Sigmoid colon (tissue), 4 donors: ENCODE measurements around the gene HIRA.
"Not testable (repeated sequence)": the region's sequence is repeated elsewhere in the genome, so short reads cannot be mapped to it uniquely, and the experiment has no call there.

ENCODE experiments used
- EP300 ChIP-seq, 4 donors: sonication (generic); formaldehyde crosslinking; IDR thresholded peaks; one replicate each; pipeline ENCODE4 v1.6.1; 2017; ENCODE audit warnings: antibody characterized with exemption in 4 of 4
- POLR2A ChIP-seq, 2 donors: fragments of 450-650 bp; IDR thresholded peaks; one replicate each; pipeline ENCODE4 v1.6.1; 2016; ENCODE audit warnings: antibody characterized with exemption in 2 of 2, mild to moderate bottlenecking in 2 of 2, moderate library complexity in 2 of 2
- TF ChIP-seq, protein P1 (sequence below), 4 experiments: fragments of 450-650 bp in 3 of 4; fragments of 200-600 bp in 1 of 4; IDR thresholded peaks; one replicate each; pipeline ENCODE4 v1.5.1; 2016 to 2019; ENCODE audit warnings: antibody characterized with exemption in 4 of 4, mild to moderate bottlenecking in 3 of 4, moderate library complexity in 2 of 4

DNA sequence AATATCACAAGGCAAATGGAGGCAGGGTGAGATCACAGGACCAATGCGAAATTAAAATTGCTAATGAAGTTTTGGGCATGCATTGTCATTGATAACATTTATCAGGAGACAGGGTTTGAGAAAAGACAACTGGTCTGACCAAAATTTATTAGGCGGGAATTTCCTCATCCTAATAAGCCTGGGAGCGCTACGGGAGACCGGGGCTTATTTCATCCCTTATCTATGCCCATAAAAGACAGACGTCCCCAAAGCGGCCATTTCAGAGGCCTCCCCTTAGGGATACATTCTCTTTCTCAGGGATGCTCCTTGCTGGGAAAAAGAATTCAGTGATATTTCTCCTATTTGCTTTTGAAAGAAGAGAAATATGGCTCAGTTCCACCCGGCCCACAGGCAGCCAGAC, 111.4 kb downstream of the HIRA start:
- not testable (repeated sequence) for TF ChIP-seq POLR2A, EP300 (IDR thresholded peaks at IDR 0.05)
- TF ChIP-seq, protein P1, sequence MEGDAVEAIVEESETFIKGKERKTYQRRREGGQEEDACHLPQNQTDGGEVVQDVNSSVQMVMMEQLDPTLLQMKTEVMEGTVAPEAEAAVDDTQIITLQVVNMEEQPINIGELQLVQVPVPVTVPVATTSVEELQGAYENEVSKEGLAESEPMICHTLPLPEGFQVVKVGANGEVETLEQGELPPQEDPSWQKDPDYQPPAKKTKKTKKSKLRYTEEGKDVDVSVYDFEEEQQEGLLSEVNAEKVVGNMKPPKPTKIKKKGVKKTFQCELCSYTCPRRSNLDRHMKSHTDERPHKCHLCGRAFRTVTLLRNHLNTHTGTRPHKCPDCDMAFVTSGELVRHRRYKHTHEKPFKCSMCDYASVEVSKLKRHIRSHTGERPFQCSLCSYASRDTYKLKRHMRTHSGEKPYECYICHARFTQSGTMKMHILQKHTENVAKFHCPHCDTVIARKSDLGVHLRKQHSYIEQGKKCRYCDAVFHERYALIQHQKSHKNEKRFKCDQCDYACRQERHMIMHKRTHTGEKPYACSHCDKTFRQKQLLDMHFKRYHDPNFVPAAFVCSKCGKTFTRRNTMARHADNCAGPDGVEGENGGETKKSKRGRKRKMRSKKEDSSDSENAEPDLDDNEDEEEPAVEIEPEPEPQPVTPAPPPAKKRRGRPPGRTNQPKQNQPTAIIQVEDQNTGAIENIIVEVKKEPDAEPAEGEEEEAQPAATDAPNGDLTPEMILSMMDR (IDR thresholded peaks at IDR 0.05): not testable (repeated sequence)
